Measurements from ENCODE around the gene N4BP2. TPM values are rescaled to one million over a fixed set of nuclear protein-coding genes. Genes with fewer than 3 reads are reported as not detected.

Gene N4BP2
- total RNA-seq, 1 donor from 2014 or later = 41.0 TPM

DNA sequence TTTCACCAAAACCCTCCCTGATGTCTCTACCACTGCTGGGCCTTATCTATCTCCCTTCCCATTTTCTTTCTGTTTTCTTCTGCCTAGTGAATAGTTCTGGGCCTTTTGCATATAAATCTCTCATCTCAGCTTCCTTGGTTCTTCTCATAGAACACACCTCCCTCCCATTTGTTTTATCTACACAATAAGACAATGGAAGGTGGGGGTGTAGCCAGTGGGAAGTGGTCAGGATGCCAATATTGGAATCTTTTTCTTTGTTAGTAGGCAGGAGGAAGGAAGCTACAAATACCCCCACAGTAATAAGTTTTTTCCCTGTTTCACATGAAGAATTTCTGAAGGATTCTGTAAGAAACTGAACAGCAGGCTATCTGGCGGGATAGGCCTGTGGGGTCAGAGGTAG, 109.3 kb downstream of the N4BP2 start:
- no peaks in the 10 kb centered on the region for H3K4me1 Mint-ChIP-seq
- H3K9me3 Mint-ChIP-seq = peaks cover 22% of the 10 kb centered on the region
- no peak overlapping the region for H3K27ac Mint-ChIP-seq
- no peaks in the 10 kb centered on the region for H3K27me3 Mint-ChIP-seq (ENCODE audit: low read depth)
- no peak for TF ChIP-seq CTCF (IDR thresholded peaks at IDR 0.05; ENCODE audit: unreplicated experiment)
- H3K36me3 Mint-ChIP-seq = peaks cover 45% of the 10 kb centered on the region
- no peak overlapping the region for H3K4me3 Mint-ChIP-seq
- no peak for DNase-seq (ENCODE audit: low spot score in 2 of 2, unreplicated experiment in 2 of 2)

DNA sequence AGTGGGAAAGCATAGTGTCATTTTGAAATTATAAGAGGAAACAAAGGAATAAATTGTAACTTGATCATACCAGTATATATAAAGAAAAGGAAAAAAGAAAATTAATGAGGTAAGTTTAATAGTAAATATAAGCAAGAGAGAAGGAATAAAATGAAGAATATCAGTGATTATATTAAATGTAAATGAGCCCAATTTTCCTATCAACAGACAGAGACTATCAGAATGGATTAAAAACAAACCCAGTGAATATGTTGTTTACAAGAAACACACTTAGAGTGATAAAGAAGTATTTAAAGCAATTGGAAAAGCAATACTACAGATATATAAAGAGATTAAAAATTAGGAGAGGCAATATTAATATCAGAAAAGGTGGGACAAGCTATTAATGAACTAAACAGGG, 111.4 kb downstream of the N4BP2 start:
- Mint-ChIP-seq H3K36me3 (peaks cover 27% of the 10 kb centered on the region), H3K4me1 (no peaks in the 10 kb centered on the region), H3K4me3 (no peak overlapping the region), H3K27me3 (ENCODE audit: low read depth) (no peaks in the 10 kb centered on the region), H3K9me3 (peaks cover 16% of the 10 kb centered on the region), H3K27ac (no peak overlapping the region)
- DNase-seq (ENCODE audit: low spot score in 2 of 2, unreplicated experiment in 2 of 2) = no peak
- TF ChIP-seq CTCF (IDR thresholded peaks at IDR 0.05; ENCODE audit: unreplicated experiment) = no peak

DNA sequence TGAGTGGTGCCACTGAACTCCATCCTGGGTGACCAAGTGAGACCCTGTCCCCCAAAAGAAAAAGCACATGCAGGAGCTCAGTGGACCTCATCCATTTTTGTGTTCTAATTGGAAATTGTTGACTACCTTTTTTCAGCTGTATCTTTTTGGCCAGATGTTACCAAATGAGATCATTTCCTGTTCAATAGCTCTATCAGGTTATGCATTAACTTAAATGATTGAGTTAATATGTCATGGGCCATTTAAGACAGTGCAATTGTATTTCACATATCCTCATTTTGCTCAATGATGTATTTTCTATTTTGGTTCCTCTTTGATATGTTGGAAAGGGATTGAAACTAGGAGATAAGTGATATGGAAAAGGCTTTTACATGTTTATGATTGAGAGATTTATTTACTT, 113.9 kb downstream of the N4BP2 start:
- no peak for DNase-seq (ENCODE audit: low spot score in 2 of 2, unreplicated experiment in 2 of 2)
- H3K27me3 Mint-ChIP-seq (ENCODE audit: low read depth) = no peaks in the 10 kb centered on the region
- H3K4me1 Mint-ChIP-seq = no peaks in the 10 kb centered on the region
- TF ChIP-seq CTCF (IDR thresholded peaks at IDR 0.05; ENCODE audit: unreplicated experiment) = no peak
- no peak overlapping the region for H3K4me3 Mint-ChIP-seq
- no peak overlapping the region for H3K27ac Mint-ChIP-seq
- peaks cover 16% of the 10 kb centered on the region for H3K9me3 Mint-ChIP-seq
- peaks cover 21% of the 10 kb centered on the region for H3K36me3 Mint-ChIP-seq

DNA sequence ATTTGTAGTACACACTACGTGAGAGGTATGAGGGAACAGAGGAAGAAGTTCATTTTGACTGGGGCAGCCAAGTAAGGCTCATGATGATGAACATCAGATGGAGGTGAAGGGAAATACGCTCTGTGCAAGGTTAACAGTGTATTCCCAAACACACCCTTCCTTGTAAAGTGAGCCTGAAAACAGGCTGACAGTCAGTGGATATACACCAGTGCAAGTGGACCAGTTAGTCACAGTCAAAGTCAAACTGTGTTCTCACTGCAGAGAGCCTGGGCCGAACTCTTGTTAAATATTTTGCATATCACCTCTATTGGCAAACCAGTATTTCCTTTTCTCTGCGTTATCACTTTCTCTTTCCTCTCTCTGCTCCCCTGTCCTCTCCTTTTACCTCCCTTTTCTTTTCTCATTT, 116.8 kb downstream of the N4BP2 start:
- H3K9me3 Mint-ChIP-seq = no peaks in the 10 kb centered on the region
- peaks cover 12% of the 10 kb centered on the region for H3K4me1 Mint-ChIP-seq
- H3K4me3 Mint-ChIP-seq = no peak overlapping the region
- TF ChIP-seq CTCF (IDR thresholded peaks at IDR 0.05; ENCODE audit: unreplicated experiment) = no peak
- H3K36me3 Mint-ChIP-seq = peaks cover 1% of the 10 kb centered on the region
- DNase-seq (ENCODE audit: low spot score in 2 of 2, unreplicated experiment in 2 of 2) = no peak
- H3K27me3 Mint-ChIP-seq (ENCODE audit: low read depth) = no peaks in the 10 kb centered on the region
- no peak overlapping the region for H3K27ac Mint-ChIP-seq

DNA sequence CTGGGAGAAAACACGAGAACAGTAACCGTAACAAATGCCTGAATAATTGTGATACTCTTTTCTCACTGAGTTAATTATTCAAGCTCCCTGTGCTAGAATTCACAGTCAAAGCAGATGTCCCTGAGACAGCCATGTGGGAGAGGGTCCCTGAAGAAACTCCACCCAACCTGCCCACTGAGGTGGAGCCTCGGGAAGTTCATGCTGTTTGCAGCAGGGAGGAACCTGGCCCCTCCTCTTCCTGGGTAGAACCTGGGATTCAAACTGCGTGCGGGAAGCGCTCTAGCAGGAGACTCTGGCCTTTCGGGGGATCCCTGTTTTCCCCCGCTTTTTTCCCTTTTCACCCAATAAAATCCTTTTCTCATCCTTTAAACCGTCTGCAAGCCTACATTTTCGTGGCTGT, 120.0 kb downstream of the N4BP2 start:
- Mint-ChIP-seq H3K9me3 (peaks cover 4% of the 10 kb centered on the region), H3K27ac (peak overlapping the region; percentile 10), H3K27me3 (ENCODE audit: low read depth) (no peaks in the 10 kb centered on the region), H3K4me3 (peak overlapping the region; percentile 44), H3K36me3 (no peaks in the 10 kb centered on the region), H3K4me1 (peaks cover 16% of the 10 kb centered on the region)
- DNase-seq (ENCODE audit: low spot score in 2 of 2, unreplicated experiment in 2 of 2) = no peak
- TF ChIP-seq CTCF (IDR thresholded peaks at IDR 0.05; ENCODE audit: unreplicated experiment) = no peak

- Mint-ChIP-seq H3K4me1 (peaks cover 16% of the 10 kb centered on the region), H3K27me3 (ENCODE audit: low read depth) (no peaks in the 10 kb centered on the region)
Observed at GRCh38 chr4:40177591-40177990, 120.9 kb downstream of the N4BP2 start.

More at GRCh38 chr4:40177591-40177990, 120.9 kb downstream of the N4BP2 start:
- Mint-ChIP-seq H3K36me3 (no peaks in the 10 kb centered on the region), H3K4me3 (no peak overlapping the region), H3K9me3 (peaks cover 4% of the 10 kb centered on the region), H3K27ac (no peak overlapping the region)
- no peak for TF ChIP-seq CTCF (IDR thresholded peaks at IDR 0.05; ENCODE audit: unreplicated experiment)
- no peak for DNase-seq (ENCODE audit: low spot score in 2 of 2, unreplicated experiment in 2 of 2)
